ENCODE data around the gene STAT4.

The STAT4 gene

DNA sequence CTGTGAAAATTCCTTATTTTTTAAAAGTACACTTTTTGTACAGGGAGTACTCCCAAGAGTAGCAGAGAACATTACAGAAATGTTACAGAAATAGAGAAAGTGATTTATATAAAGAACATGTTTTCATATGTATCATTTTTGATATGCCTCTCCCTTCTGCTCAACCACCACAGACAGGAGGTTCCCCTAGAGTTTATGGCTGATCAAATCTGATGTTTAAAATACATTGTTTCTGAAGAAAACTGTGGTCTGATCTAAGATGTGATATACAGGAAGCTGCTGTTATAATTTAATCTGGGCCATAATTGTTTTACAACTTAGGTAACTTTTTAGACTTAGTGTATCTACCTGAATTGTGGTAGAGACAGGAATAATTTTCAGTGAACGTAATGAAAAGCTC is 37.0 kb downstream of the STAT4 start:
- DNase-seq (ENCODE audit: low read depth): no peak
- no peak overlapping the region for H3K4me3 ChIP-seq (ENCODE audit: low read depth, low read length)

DNA sequence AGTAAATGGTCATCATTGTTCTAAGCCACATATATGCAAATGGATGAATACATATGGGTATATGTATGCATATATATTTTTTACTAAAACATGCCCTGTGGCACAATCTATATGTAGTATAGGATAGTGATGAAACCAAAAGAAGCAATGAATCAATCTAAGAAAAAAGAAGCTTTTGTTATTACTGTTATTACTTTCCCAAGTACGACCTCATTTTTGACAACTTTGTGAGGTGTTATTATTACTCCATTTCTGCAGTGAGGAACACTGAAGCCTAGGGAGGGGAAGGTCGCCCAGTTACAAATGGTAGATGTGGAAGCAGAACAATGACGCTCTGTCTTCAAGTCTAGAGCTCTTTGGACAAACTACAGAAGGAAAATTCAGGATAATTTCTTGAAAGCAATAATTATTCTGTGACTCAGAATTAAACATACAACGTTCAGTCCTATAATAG is 38.3 kb downstream of the STAT4 start:
- no peak overlapping the region for H3K4me3 ChIP-seq (ENCODE audit: low read depth, low read length)
- no peak for DNase-seq (ENCODE audit: low read depth)

- no peak for DNase-seq (ENCODE audit: low read depth)
- no peak overlapping the region for H3K4me3 ChIP-seq (ENCODE audit: low read depth, low read length)
These were observed 40.9 kb downstream of the STAT4 start for GRCh38 chr2:191109888-191110287.

DNA sequence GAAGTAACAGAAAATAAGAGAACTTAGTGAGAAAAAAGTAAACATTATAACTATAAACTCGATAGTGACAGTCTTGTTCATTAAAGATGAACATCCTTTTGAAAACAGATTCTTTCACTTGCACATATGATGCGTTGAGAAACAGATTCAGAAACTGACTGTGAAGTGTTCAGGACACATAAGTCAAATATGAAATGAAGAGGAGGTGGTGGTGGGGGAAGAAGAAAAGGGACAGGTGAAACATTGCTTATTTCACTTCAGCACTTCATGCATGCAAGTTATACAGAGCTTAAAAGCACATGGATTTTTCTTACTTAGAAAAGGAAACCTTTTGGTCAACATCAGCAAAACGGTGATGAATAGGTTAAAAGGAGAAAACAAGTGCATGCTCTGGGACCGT is 42.5 kb downstream of the STAT4 start:
- no peak overlapping the region for H3K4me3 ChIP-seq (ENCODE audit: low read depth, low read length)
- DNase-seq (ENCODE audit: low read depth): no peak

GRCh38 chr2:191105082-191105481 is 45.7 kb downstream of the STAT4 start:
- DNase-seq (ENCODE audit: low read depth): peak; percentile 43
- H3K4me3 ChIP-seq (ENCODE audit: low read depth, low read length): no peak overlapping the region

- H3K4me3 ChIP-seq (ENCODE audit: low read depth, low read length): no peak overlapping the region
- no peak for DNase-seq (ENCODE audit: low read depth)
These were observed 47.0 kb downstream of the STAT4 start for GRCh38 chr2:191103774-191104173.

- DNase-seq (ENCODE audit: low read depth): no peak
- H3K4me3 ChIP-seq (ENCODE audit: low read depth, low read length): no peak overlapping the region
These were observed 50.6 kb downstream of the STAT4 start for GRCh38 chr2:191100216-191100615.

GRCh38 chr2:191087311-191087710 is 63.5 kb downstream of the STAT4 start:
- no peak overlapping the region for H3K4me3 ChIP-seq (ENCODE audit: low read depth, low read length)
- no peak for DNase-seq (ENCODE audit: low read depth)

DNA sequence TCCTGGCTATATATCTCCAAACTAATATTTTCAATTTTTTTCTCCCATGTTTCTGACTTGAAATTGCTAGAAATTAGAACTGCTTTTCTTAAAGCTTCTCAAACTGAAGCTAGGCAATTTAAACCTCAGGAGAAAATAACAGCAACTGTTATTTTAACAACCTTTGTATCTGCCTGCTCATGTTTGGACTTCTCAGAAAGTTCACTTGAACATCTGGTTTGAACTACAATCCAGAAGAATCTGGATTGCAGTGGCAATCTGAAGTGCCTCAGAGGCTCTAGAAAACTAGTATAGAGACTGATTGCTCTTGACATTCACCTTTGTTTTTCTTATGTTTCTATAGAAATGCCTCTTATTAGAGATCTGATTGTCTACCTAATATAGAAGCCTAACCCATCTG is 64.1 kb downstream of the STAT4 start:
- no peak for DNase-seq (ENCODE audit: low read depth)
- H3K4me3 ChIP-seq (ENCODE audit: low read depth, low read length): no peak overlapping the region

DNA sequence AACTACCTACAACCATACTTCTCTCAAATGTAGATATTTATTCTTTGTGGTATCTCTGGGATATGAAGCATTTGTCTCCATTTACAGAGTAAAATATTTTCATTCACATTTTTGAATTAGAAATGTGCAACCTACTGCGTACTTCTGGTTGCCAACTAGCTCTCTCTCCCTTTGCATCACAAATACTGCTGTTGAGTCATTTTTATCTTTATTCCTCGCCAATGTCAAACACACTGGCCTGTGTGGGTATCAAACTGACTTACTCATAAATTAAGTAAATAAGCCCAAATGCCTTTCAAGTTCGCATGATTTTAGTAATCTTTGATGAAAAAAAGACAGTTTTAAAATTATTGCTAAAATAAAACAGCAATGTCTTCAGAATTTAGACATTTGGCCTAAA is 67.3 kb downstream of the STAT4 start:
- no peak for DNase-seq (ENCODE audit: low read depth)
- no peak overlapping the region for H3K4me3 ChIP-seq (ENCODE audit: low read depth, low read length)

GRCh38 chr2:191082321-191082720 is 68.5 kb downstream of the STAT4 start:
- no peak for DNase-seq (ENCODE audit: low read depth)
- H3K4me3 ChIP-seq (ENCODE audit: low read depth, low read length): no peak overlapping the region

GRCh38 chr2:191081411-191082155 is 69.2 kb downstream of the STAT4 start:
- no peak overlapping the region for H3K4me3 ChIP-seq (ENCODE audit: low read depth, low read length)
- no peak for DNase-seq (ENCODE audit: low read depth)

- no peak overlapping the region for H3K4me3 ChIP-seq (ENCODE audit: low read depth, low read length)
- no peak for DNase-seq (ENCODE audit: low read depth)
These were observed 72.5 kb downstream of the STAT4 start for GRCh38 chr2:191078165-191078867.

DNA sequence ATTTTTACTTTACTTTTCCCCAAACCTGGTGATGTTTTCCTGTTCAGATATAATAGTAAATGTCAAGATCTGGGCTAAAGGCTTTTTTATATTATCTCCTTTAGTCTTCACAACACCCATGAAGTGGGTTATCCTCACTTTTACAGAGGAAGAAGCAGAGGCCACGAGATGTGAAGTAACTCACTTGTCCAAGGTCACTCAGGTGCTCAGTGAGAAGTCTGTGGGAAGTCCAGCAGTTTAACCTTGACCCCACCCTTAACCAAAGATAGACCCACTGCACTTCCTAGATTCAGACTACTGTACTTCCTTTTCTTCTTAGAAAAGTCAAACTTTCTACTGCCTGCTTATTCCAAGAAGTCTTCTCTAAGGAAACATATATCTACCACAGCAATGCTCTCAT is 80.5 kb downstream of the STAT4 start:
- no peak for DNase-seq (ENCODE audit: low read depth)
- no peak overlapping the region for H3K4me3 ChIP-seq (ENCODE audit: low read depth, low read length)

- no peak overlapping the region for H3K4me3 ChIP-seq (ENCODE audit: low read depth, low read length)
- no peak for DNase-seq (ENCODE audit: low read depth)
These were observed 81.2 kb downstream of the STAT4 start for GRCh38 chr2:191069606-191070005.

- H3K4me3 ChIP-seq (ENCODE audit: low read depth, low read length): no peak overlapping the region
- DNase-seq (ENCODE audit: low read depth): no peak
These were observed 83.9 kb downstream of the STAT4 start for GRCh38 chr2:191066919-191067233.

GRCh38 chr2:191066197-191066918 is 84.4 kb downstream of the STAT4 start:
- no peak overlapping the region for H3K4me3 ChIP-seq (ENCODE audit: low read depth, low read length)
- DNase-seq (ENCODE audit: low read depth): no peak

DNA sequence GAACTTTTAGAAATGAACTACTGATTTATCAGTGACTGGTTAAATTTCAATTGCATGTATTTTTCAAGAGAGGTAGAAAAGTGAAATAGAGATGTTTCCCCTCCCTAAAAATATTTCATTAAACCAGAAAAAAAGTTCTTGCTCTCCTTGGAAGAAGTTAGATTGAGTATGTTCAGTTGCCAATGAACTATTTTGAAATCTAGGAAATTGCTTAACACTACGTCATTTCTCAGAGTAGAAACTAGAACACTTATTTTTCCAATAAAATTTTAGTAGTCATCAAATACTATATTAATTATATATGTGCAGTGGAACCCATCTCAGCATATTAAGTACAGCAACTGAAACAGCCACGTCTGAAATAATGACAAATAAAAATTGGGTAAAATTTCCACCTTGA is 85.0 kb downstream of the STAT4 start:
- no peak overlapping the region for H3K4me3 ChIP-seq (ENCODE audit: low read depth, low read length)
- DNase-seq (ENCODE audit: low read depth): no peak

GRCh38 chr2:191064590-191064989 is 86.2 kb downstream of the STAT4 start:
- DNase-seq (ENCODE audit: low read depth): no peak
- no peak overlapping the region for H3K4me3 ChIP-seq (ENCODE audit: low read depth, low read length)

DNA sequence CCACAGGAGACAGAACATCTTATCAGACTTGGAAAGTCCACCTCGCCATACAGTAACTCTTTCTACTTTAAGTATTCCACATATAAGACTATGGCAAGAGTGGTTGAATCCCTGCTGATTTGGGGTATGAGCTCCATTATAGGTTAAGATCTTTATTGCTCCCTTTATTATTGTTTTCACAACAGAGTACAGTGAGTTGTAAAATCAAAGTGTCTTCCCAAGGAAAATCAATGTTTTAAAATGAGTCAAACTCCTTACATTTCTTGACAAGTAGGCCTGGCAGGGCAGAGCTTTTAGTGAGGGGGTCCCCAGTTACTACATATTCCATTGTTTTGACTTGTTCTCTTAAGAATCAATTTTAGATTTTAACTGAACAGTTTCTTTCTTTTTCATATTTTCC is 87.2 kb downstream of the STAT4 start:
- no peak for DNase-seq (ENCODE audit: low read depth)
- no peak overlapping the region for H3K4me3 ChIP-seq (ENCODE audit: low read depth, low read length)

Measured in skeletal muscle cell (primary cell).